GM12873 (cell line): ENCODE measurements around the gene MLYCD.

Experiments used
- TF ChIP-seq, protein P1 (sequence below): IDR thresholded peaks from 2 replicates; pipeline ENCODE4 v1.5.1; 2012; ENCODE audit warnings: low read depth, mild to moderate bottlenecking, moderate library complexity, low read length, control low read depth; ENCODE audit not compliant: insufficient read depth; ENCODE audit errors: missing control alignments

The MLYCD gene

DNA sequence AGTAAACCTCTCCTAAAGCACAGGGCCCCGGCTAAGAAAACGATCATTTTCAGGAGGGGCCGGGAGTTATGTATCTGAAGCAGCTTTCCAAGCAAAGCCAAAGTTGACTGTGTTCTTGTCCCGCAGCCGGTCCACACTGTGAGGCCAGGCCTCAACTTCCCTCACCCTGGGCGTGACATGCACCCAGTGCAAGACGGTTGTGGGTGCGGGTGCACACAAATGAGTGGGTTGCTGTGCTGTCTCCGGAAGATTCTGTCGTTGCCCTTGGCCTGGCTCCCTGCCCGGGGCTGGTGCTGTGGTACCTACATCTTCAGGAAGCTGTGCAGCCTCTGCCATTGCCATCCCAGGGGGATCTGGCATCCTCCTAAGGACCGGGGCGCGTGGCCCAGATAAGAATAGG lies 16.6 kb downstream of the MLYCD start:
- TF ChIP-seq, protein P1, sequence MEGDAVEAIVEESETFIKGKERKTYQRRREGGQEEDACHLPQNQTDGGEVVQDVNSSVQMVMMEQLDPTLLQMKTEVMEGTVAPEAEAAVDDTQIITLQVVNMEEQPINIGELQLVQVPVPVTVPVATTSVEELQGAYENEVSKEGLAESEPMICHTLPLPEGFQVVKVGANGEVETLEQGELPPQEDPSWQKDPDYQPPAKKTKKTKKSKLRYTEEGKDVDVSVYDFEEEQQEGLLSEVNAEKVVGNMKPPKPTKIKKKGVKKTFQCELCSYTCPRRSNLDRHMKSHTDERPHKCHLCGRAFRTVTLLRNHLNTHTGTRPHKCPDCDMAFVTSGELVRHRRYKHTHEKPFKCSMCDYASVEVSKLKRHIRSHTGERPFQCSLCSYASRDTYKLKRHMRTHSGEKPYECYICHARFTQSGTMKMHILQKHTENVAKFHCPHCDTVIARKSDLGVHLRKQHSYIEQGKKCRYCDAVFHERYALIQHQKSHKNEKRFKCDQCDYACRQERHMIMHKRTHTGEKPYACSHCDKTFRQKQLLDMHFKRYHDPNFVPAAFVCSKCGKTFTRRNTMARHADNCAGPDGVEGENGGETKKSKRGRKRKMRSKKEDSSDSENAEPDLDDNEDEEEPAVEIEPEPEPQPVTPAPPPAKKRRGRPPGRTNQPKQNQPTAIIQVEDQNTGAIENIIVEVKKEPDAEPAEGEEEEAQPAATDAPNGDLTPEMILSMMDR: no peak

DNA sequence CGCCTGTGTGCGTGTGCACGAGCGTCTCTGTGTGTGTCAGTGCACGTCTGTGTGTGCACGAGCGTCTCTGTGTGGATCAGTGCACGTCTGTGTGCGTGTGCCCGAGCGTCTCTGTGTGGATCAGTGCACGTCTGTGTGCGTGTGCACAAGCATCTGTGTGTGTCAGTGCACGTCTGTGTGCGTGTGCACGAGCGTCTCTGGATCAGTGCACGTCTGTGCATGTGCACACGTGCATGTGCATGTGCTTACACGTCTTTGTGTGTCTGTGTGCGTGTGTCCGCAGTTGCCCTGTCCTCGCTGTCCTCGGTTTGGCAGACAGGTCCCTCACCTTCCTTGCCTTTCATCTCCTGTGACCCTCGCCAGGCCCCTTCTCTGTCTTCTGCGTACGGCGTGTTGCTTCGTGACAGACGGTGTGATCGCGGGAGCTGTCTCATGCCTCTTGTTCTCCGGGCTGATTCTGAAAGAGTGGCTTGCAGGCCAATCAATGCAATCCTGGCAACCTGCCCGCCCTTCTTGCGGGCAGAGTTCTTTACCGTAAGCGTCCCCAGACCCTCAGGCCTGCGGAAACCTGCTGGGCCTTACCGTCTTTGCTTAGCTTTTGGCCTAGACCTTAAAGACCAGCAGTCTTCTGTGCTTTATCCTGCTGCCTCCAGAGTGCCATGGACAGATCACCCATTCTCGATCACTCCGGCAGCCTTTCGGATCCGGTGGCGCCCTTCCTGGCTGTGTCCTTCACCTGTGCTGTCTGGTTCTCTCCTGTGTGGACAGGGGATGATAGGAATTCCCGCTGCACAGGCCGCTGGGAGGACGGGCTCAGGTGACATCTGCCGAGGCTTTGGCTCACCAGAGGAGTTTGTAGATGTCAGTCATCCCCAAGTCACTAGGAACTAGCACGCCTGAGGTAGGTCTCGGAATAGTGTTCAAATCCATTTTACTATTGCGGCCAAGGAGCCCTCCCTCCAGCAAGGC lies 18.5 kb downstream of the MLYCD start:
- TF ChIP-seq, protein P1: no peak

DNA sequence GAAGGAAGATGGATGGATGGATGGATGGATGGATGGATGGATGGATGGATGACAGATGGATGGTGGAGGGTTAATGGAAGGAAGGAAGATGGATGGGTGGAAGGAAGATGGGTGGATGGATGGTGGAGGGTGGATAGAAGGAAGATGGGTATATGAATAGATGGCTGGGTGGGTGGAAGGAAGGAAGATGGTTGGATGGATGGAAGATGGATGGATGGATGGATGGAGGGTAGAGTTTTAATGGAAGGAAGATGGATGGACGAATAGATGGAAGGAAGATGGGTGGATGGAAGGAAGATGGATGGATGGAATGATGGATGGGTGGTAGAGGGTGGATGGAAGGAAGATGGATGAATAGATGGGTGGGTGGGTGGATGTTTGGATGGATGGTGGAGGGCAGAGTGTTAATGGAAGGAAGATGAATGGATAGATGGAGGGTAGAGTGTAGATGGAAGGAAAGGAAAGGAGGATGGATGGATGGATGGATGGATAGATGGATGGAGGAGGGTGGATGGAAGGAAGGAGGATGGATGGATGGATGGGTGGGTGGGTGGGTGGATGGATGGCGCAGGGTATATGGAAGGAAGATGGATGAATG lies 22.1 kb downstream of the MLYCD start:
- TF ChIP-seq, protein P1: no peak

DNA sequence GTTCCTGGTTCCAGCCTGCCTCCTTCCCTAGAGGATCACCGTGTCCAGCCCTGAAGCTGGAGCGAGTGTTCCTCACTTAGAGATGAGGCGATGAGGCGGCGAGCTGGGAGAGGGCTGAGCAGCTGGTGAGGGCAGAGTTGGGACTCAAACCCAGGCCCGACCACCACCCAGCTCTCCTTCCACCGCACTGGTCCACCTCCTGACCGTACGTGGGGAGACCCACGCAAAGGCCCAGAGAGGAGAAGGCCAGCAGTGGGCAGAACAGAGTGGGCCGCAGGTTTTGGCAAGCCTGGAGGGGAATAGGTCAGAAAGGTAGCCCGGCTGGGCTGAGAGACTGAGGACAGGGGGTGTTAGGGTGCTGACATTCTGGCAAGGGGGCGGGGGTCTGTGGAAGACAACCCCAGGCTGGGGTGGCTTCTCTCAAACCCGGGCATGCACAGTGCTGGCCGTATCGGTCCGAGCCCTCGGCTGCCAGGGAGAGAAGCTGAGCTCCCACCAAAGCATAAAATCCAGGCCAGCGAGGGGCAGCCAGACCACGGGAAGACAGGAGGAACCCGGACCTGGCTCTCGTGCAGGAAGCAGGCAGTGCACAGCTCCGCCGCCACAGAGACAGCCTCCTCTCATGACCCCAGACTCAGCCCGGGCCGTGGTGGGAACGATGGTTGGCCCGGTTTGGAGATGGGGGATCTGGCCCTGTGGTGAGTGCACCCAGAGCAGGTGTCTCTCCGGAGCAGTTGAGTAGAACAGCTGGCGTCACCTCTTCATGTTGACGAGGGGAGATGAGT lies 24.9 kb downstream of the MLYCD start:
- TF ChIP-seq, protein P1: no peak

DNA sequence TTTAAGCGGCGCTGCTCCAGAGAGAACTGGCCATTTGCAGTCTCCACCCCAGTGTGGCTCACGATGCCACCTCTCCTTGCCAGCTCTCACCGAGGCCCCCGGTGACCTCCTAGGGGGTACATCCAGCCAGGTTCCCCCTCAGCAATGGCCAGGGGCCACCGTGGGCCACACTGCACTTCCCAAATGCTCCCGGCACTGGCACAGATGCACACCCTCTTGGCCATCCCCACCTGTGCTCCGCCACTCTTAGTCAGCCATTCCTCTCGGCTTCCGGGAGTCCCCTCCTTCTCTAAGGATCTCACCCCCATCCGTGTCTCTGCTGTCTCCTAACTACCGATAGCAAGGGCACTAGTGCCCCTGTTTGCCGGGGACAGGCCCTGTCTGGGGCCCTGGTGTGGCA lies 25.8 kb downstream of the MLYCD start:
- TF ChIP-seq, protein P1: no peak

DNA sequence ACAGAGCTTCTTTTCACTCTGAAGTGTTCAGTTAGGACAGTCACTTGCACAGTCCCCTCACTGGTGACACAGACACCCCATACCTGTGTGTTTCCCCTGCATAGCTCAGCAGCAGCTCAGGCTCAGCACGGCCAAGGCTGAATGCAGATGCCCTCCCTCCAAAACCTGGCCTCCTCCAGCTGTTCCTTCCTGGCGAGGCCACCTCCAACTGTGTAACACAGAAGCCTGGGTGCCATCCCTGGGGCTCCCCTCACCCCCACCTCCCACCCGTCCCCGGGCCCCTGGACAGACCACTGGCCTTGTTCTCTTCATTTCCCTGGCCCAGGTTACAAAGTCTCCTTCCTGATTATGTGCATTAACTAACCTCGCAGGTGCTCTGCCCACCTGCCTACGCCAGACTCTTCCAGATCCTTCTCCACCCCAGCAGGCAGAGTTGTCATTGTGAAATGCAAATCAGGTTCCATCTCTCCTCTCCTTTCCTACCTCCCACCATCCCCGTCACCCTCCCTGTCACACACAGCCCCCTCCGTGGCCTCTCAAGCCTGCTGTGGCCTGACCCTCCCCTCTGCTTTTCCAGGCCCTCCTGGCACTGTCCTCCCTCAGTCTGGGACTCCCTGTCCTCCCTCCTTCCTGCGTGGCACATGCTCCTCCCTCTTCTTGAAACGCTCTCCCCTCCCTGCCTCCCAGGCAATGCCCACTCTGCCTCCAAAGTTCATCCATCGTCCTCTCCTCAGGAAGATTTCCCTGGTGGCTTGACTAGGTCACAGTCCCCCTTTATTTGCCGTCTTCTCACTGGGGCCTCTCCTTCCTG lies 26.4 kb downstream of the MLYCD start:
- TF ChIP-seq, protein P1: no peak
